GM19397 (cell line): ENCODE data around the gene TSPAN9.

Source experiments
- ATAC-seq: cut with Tn5 transposase; IDR thresholded peaks from one replicate; pipeline ENCODE4 v1.9.1; 2021; ENCODE audit warnings: mild to moderate bottlenecking, moderate library complexity; ENCODE audit not compliant: unreplicated experiment

The TSPAN9 gene

GRCh38 chr12:3120701-3121100, 43.5 kb downstream of the TSPAN9 start:
- no peak for ATAC-seq

- no peak for ATAC-seq
These were observed 45.9 kb downstream of the TSPAN9 start for GRCh38 chr12:3122841-3123678.

DNA sequence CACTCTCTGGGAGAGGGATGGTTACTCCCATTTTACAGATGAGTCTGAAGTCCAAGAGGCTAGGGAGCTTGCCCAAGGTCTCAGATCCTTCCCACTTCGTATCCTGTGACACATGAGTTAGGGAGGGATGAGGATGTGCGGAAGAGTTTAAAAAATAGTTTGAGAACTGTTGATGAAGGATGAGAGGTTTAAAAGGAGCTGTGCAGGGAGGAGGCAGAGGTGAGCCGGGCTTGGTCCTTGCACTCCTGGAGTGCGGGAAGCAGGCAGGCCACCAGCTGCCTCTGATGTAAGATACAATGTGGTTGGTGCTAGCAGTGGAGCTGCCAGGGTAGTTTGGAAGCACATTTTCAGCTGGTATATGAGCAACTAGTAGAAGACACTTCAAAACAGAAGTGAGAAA, 46.5 kb downstream of the TSPAN9 start:
- no peak for ATAC-seq

DNA sequence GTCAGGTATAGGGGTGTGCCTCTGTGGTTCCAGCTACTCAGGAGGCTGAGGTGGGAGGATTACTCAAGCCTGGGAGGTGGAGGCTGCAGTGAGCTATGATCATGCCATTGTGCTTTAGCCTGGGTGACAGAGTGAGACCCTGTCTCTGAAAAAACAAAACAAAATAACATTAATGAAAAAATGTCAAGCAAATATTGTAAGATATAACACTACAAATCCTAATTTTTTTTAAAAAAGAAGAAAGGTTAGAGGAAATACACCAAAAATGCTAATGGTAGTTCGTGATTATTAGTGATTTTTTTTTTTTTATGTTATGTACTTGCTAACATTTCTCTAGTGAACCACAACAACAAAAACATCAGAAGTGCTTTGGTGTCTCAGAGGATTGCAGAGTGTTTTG, 47.7 kb downstream of the TSPAN9 start:
- ATAC-seq, result no peak

DNA sequence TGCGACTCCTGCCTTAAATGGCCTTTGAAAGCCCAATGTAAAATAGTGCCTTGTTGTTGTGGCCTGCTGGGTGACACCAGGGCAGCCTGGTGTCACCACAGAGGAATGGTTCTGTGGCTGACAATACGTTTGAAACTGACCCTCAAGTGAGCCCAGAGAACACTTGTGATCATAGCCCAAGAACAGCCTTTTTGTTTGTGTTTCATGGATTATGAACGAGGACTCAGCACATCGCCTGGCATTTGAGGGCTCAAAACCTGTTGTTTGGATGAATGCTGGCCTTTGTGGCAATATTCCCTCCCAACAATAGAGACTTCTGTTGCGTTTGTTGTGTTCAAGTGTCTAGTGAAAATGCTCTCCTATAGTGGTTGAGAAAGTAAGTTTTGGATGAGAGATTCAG, 48.5 kb downstream of the TSPAN9 start:
- no peak for ATAC-seq

DNA sequence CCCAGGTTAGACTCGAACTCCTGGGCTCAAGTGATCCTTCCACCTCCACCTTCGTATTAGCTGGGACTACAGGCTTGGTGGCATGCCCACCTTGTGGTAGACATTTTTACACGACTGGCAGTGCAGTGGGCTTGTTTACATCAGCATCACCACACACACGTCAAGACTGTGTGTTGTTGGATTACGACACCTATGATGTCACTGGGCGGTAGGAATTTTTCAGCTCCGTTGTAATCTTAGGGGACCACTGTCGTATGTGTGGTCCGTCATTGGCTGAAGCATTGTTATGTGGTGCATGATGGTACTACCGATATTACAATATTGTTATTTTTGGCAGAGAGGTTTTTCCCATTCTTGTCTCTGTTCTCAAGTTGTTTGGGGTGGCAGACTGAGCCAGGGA, 50.7 kb downstream of the TSPAN9 start:
- ATAC-seq, result no peak

- ATAC-seq, result no peak
These were observed 51.5 kb downstream of the TSPAN9 start for GRCh38 chr12:3128498-3129293.

DNA sequence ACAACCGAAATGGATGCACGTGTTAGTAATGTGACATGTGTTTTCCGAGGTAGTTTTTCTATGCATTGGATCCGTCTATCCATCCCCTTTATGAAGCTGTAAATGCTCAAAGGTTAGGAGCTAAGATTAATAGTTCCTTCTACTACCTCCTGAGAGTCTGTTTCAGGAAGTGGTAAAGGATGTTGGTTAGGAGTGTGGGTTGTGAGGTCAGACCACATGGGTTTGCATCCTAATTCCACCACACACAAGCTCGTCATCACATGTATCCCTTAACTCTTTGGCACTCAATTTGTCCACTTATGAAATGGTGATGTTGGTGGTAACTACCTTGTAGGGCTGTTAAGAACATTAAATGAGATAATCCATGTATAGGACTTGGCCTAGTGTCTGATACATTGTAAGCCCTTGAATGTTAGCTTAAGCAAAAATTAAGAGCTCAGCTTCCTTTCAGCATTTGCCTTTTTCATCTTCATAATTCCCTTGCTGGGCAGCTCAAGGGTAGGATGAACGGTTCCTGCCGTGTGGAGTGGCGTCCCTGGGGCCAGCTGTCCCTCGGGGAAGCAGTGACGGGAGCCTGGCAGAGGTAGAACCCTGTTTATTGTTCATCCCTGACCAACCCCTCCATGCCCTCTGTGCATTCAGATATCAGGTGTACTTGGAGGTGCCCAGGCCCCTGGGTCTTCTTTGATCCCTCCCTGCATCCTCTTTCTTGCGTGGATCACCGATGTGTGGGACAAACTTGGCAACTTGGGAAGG, 52.3 kb downstream of the TSPAN9 start:
- ATAC-seq, result no peak

DNA sequence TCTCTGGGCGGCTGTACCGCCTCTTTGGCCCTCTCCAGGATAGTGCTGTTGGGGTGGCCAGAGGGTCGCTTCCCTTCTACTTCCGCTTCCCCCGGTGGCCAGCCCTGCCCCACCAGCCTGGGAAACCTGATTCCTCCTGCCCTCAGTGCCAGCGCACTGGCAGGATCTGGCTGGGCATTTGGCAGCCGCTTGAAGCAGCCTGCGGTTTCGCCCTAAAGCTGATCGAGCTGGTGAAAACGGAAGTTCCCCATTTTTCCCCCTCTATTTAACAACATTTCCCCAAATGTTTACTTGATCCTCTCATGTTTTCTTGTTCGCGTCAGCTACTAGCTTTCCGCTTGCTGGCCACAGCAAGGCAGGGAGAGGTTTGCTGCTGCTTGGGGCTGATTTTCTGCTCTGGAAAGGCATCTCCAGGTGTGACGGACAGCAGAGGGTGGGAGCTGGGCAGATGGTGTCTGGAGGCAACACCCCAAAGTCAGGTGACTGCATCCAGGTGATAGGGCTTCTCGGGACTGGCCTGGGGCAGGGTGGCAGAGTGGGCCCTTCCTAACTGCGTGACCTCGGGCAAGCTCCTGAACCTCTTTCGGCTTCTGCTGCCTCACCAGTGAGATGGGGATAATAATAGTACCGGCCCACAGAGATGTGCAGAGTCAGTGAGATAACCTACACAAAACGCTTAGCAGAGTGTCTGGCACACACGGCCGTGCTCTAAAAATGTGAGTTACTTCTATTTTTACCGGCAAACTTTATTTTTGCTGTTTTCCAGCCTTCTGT, 53.1 kb downstream of the TSPAN9 start:
- ATAC-seq, result no peak

- ATAC-seq, result no peak
These were observed 54.0 kb downstream of the TSPAN9 start for GRCh38 chr12:3131129-3131528.

GRCh38 chr12:3132636-3133404, 55.6 kb downstream of the TSPAN9 start:
- ATAC-seq, result no peak

DNA sequence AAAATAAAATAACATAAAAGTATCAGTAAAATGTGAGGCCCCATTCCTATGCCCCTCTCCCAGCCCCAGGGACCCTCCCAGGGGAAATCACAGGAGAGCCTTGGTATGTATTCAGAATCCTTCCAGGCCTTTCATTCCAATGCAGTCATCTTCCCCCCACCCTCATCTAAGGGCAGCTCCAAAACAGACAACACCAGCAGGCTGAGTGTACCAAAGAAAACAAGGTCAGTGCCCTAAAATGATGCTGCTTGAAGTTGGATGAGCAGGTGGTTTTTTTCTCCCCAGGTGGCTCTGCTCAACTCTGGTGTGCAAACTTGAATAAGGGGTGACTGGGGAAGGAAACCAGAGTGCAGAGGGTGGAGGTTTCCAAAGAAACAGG, 56.2 kb downstream of the TSPAN9 start:
- no peak for ATAC-seq

- no peak for ATAC-seq
These were observed 56.9 kb downstream of the TSPAN9 start for GRCh38 chr12:3134126-3134525.

- ATAC-seq, result no peak
These were observed 57.5 kb downstream of the TSPAN9 start for GRCh38 chr12:3134526-3135135.

DNA sequence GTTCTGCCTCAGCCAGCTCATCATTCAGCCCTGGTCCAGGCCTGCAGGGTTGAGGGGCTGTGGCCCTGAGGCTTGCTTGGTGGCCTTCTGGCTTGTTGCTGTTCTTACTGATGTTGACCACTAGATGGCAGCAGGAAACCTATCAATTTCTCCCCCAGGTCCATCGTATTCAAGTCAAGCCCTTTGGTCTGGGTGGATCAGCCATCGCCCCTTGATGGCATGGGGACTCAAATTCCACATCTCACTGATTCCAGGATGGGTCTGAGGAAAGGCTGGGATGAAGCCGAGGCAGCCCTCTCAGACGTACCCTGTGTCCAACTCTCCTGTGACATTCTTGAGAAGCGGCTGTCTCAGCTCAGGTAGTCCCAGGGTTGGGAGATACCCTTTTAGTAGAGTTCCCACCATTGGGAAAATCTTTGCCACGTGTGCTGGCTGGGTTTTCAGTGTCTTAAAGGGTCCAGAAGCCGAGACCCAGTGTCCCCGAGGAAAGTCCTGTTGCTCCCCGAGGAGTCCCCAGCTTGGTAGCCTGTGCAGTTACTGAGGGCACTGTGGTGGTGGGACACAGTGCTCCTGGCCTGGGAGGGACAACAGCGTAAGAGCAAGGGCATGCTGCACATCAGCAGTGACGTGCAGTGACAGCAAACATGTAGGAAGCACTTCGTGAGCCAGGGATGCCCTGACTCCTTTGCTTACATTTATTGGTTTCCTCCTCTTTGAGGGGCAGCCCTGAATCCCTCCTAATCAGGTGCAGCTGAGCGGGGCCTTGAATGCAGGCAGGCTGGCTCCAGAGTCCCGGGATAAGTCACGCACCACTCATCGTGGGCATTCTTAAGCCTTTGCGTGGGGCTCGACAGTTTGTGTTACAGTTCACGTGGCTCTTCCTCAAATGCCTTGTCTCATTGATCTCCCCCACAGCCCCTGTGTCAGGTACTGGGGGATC, 58.6 kb downstream of the TSPAN9 start:
- ATAC-seq, result no peak

- no peak for ATAC-seq
These were observed 59.6 kb downstream of the TSPAN9 start for GRCh38 chr12:3136641-3137267.

- ATAC-seq, result no peak
These were observed 60.1 kb downstream of the TSPAN9 start for GRCh38 chr12:3137268-3137781.
